Karpas-422 (cell line): ENCODE results near the gene SECISBP2. TPM values are rescaled to one million over a fixed set of nuclear protein-coding genes. Genes with fewer than 3 reads are reported as not detected.

ENCODE experiments used
- DNase-seq: peaks from one replicate; pipeline ENCODE4 v3.0.0-alpha.2; 2015
- H2AFZ ChIP-seq: fragments of 200-600 bp; sonication (generic); 2 replicates; pipeline ENCODE4 v1.6.1; 2014; ENCODE audit warnings: antibody characterized with exemption, low read length, mixed read lengths
- H3K27ac ChIP-seq: fragments of 200-600 bp; sonication (generic); 2 replicates; pipeline ENCODE4 v1.5.1; 2014; ENCODE audit warnings: mild to moderate bottlenecking, low read length, moderate library complexity
- H3K27me3 ChIP-seq: fragments of 200-600 bp; sonication (generic); 2 replicates; pipeline ENCODE4 v1.6.1; 2014; ENCODE audit warnings: low read length, mixed read lengths
- H3K36me3 ChIP-seq: fragments of 200-600 bp; sonication (generic); 2 replicates; pipeline ENCODE4 v1.6.1; 2014; ENCODE audit warnings: low read length, mixed read lengths; ENCODE audit not compliant: insufficient read depth
- H3K4me1 ChIP-seq: fragments of 200-600 bp; sonication (generic); 2 replicates; pipeline ENCODE4 v1.6.1; 2014; ENCODE audit warnings: mild to moderate bottlenecking, low read length, mixed read lengths
- H3K4me2 ChIP-seq: fragments of 200-600 bp; sonication (generic); 2 replicates; pipeline ENCODE4 v1.6.1; 2014; ENCODE audit warnings: low read length, low read depth, mild to moderate bottlenecking; ENCODE audit not compliant: poor library complexity, severe bottlenecking
- H3K4me3 ChIP-seq: fragments of 200-600 bp; sonication (generic); 2 replicates; pipeline ENCODE4 v1.5.1; 2014; ENCODE audit warnings: mild to moderate bottlenecking, antibody characterized with exemption, low read length, mixed read lengths
- H3K79me2 ChIP-seq: fragments of 200-600 bp; sonication (generic); 2 replicates; pipeline ENCODE4 v1.6.1; 2014; ENCODE audit warnings: mild to moderate bottlenecking, low read length, mixed read lengths
- H3K9ac ChIP-seq: fragments of 200-600 bp; sonication (generic); 2 replicates; pipeline ENCODE4 v1.6.0; 2014; ENCODE audit warnings: low read length
- H3K9me2 ChIP-seq: fragments of 200-600 bp; sonication (generic), shearing (Covaris generic); replicated peaks from 2 replicates; pipeline ENCODE4 v1.6.0; 2014; ENCODE audit warnings: mild to moderate bottlenecking, low read length, moderate library complexity; ENCODE audit not compliant: insufficient read depth
- H3K9me3 ChIP-seq: fragments of 300-700, 200-600 bp; sonication (generic); 2 replicates; pipeline ENCODE4 v1.6.1; 2014; ENCODE audit warnings: low read length, mixed read lengths
- H4K20me1 ChIP-seq: fragments of 200-600 bp; sonication (generic); 2 replicates; pipeline ENCODE4 v1.6.1; 2014; ENCODE audit warnings: mild to moderate bottlenecking, antibody characterized with exemption, low read length, low read depth; ENCODE audit not compliant: insufficient read depth
- total RNA-seq: library from RNA; depleted of rRNA; stranded (reverse); fragments of >200 nt; shearing (Covaris generic); gene quantifications from 2 replicates; pipeline ENCODE4 v1.2.3, GENCODE V29; 2014; ENCODE audit warnings: low replicate concordance

SECISBP2 gene
- total RNA-seq, 1 experiment from 2014 or later: 74.1 TPM

DNA sequence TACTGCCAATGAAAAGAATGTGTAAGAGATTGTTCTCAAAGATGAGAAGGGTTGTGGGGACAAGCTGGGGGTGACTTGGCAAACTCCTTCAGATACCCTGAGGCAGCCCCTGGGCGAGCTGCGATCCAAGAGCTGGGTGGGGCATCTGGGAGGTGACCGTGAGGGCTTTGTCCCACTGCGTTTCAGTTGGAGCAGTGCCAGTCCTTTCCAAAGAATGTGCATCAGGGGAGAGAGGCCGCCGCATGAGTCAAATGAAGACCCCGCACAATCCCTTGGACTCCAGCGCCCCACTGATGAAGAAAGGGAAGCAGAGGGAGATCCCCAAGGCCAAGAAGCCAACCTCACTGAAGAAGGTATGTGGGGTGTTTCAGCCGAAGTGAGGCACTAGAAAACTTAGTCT, 28.4 kb downstream of the SECISBP2 start:
- 0 out of 2 replicates have a peak, but pooled peaks cover 3% of the 10 kb centered on the region for H3K79me2 ChIP-seq
- peaks cover 45% of the 10 kb centered on the region for H3K36me3 ChIP-seq
- H3K9me3 ChIP-seq: no peaks in the 10 kb centered on the region
- H3K4me2 ChIP-seq: no peak overlapping the region
- no peak for DNase-seq
- no peak overlapping the region for H2AFZ ChIP-seq
- no peak overlapping the region for H3K4me3 ChIP-seq
- no peaks in the 10 kb centered on the region for H3K4me1 ChIP-seq
- H3K9me2 ChIP-seq: no peaks in the 10 kb centered on the region
- no peaks in the 10 kb centered on the region for H3K27me3 ChIP-seq
- H3K27ac ChIP-seq: no peak overlapping the region
- H4K20me1 ChIP-seq: no peaks in the 10 kb centered on the region
- H3K9ac ChIP-seq: no peak overlapping the region

DNA sequence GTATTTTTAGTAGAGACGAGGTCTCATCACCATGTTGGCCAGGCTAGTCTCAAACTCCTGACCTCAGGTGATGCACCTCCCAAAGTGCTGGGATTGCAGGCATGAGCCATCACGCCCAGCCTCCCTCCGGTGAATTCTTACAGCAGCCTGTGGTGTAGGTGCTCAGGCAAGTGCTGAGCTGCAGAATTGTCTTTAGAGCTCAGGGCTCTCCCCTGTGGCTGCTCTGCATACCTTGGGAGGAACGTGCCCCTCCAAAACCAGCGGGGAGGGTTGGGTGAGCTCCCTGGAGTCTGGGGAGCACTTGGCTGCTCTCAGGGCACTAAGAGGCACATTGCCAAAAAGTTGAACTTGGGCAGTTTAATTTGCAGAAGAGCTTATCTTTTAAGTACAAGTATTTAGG, 29.4 kb downstream of the SECISBP2 start:
- H3K27me3 ChIP-seq: no peaks in the 10 kb centered on the region
- H3K4me1 ChIP-seq: no peaks in the 10 kb centered on the region
- no peak overlapping the region for H3K4me3 ChIP-seq
- no peaks in the 10 kb centered on the region for H3K9me3 ChIP-seq
- no peak overlapping the region for H3K27ac ChIP-seq
- no peak overlapping the region for H2AFZ ChIP-seq
- H3K9me2 ChIP-seq: no peaks in the 10 kb centered on the region
- no peak overlapping the region for H3K4me2 ChIP-seq
- no peak for DNase-seq
- H3K36me3 ChIP-seq: peaks cover 45% of the 10 kb centered on the region
- 0 out of 2 replicates have a peak, but pooled peaks cover 3% of the 10 kb centered on the region for H3K79me2 ChIP-seq
- no peaks in the 10 kb centered on the region for H4K20me1 ChIP-seq
- no peak overlapping the region for H3K9ac ChIP-seq

DNA sequence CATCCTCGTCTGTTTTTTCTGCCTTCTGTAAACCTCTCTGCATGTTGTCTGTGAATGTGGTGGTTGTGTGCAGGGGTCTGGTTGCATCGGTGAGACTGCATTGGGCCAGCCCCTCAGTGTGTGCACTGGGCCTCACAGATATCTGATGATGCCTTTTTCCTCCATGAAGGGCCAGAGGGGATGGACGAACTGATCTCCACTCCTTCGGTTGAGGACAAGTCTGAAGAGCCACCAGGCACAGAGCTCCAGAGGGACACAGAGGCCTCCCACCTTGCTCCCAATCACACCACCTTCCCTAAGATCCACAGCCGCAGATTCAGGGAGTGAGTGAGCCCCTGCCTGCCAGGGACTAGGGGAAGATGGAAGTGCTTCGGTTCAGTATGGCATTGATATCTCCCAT, 31.3 kb downstream of the SECISBP2 start:
- no peak overlapping the region for H3K27ac ChIP-seq
- no peaks in the 10 kb centered on the region for H3K27me3 ChIP-seq
- no peak overlapping the region for H3K4me2 ChIP-seq
- H3K4me3 ChIP-seq: no peak overlapping the region
- DNase-seq: no peak
- no peaks in the 10 kb centered on the region for H3K4me1 ChIP-seq
- no peaks in the 10 kb centered on the region for H3K79me2 ChIP-seq
- H2AFZ ChIP-seq: no peak overlapping the region
- no peak overlapping the region for H3K9ac ChIP-seq
- no peaks in the 10 kb centered on the region for H3K9me2 ChIP-seq
- peaks cover 29% of the 10 kb centered on the region; the same call in 1 of the 2 replicates for H3K36me3 ChIP-seq
- H4K20me1 ChIP-seq: no peaks in the 10 kb centered on the region
- H3K9me3 ChIP-seq: no peaks in the 10 kb centered on the region

DNA sequence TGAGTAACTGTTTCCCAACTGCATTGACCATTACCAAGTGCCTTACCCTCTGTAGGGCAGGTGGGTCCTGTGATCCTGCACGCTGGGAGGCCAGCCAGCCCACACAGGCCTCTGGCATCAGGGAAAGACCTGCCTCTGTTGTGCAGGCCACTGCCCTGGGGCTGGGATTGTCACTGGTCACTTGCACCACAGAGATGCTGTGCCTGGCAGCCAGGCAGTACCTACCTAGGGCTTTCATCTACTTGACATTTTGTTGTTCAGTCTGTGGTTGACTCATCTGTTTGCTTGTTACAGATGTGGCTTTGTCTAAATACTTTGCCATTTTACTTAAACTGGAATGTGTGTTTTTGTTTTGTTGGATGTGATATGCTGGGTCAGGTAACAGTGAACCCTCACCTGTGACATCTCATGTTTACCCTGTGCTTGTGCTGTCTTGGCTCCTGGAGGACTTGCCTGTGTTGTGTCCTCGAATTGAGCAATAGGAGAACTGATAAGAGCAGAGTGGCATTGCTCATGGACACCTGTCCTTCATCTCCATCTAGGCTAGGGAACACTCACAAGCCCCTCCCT, 32.8 kb downstream of the SECISBP2 start:
- Histone ChIP-seq H3K27me3 (no peaks in the 10 kb centered on the region), H3K4me1 (no peaks in the 10 kb centered on the region), H3K27ac (no peak overlapping the region), H3K4me3 (no peak overlapping the region), H3K9ac (no peak overlapping the region), H3K36me3 (peaks cover 19% of the 10 kb centered on the region; the same call in 1 of the 2 replicates), H3K9me3 (no peaks in the 10 kb centered on the region), H3K79me2 (no peaks in the 10 kb centered on the region), H4K20me1 (no peaks in the 10 kb centered on the region), H3K4me2 (no peak overlapping the region), H3K9me2 (no peaks in the 10 kb centered on the region), H2AFZ (no peak overlapping the region)
- no peak for DNase-seq

- no peaks in the 10 kb centered on the region for H3K79me2 ChIP-seq
- no peak overlapping the region for H3K9ac ChIP-seq
- H3K4me3 ChIP-seq: no peak overlapping the region
- no peaks in the 10 kb centered on the region for H3K9me2 ChIP-seq
- no peak overlapping the region for H2AFZ ChIP-seq
- H3K36me3 ChIP-seq: peaks cover 20% of the 10 kb centered on the region; the same call in 1 of the 2 replicates
- H3K27ac ChIP-seq: no peak overlapping the region
- H3K4me1 ChIP-seq: no peaks in the 10 kb centered on the region
- no peaks in the 10 kb centered on the region for H3K9me3 ChIP-seq
- no peaks in the 10 kb centered on the region for H4K20me1 ChIP-seq
- no peak overlapping the region for H3K4me2 ChIP-seq
- no peak for DNase-seq
- H3K27me3 ChIP-seq: no peaks in the 10 kb centered on the region
Observed at GRCh38 chr9:89351584-89352300, 33.4 kb downstream of the SECISBP2 start.

GRCh38 chr9:89352451-89352850, 34.2 kb downstream of the SECISBP2 start:
- no peak overlapping the region for H3K27ac ChIP-seq
- H3K9me2 ChIP-seq: no peaks in the 10 kb centered on the region
- no peaks in the 10 kb centered on the region for H3K27me3 ChIP-seq
- no peak overlapping the region for H3K4me2 ChIP-seq
- H4K20me1 ChIP-seq: no peaks in the 10 kb centered on the region
- H3K79me2 ChIP-seq: no peaks in the 10 kb centered on the region
- no peaks in the 10 kb centered on the region for H3K4me1 ChIP-seq
- peaks cover 21% of the 10 kb centered on the region; the same call in 1 of the 2 replicates for H3K36me3 ChIP-seq
- no peak overlapping the region for H3K4me3 ChIP-seq
- H2AFZ ChIP-seq: no peak overlapping the region
- no peak for DNase-seq
- H3K9me3 ChIP-seq: no peaks in the 10 kb centered on the region
- no peak overlapping the region for H3K9ac ChIP-seq

DNA sequence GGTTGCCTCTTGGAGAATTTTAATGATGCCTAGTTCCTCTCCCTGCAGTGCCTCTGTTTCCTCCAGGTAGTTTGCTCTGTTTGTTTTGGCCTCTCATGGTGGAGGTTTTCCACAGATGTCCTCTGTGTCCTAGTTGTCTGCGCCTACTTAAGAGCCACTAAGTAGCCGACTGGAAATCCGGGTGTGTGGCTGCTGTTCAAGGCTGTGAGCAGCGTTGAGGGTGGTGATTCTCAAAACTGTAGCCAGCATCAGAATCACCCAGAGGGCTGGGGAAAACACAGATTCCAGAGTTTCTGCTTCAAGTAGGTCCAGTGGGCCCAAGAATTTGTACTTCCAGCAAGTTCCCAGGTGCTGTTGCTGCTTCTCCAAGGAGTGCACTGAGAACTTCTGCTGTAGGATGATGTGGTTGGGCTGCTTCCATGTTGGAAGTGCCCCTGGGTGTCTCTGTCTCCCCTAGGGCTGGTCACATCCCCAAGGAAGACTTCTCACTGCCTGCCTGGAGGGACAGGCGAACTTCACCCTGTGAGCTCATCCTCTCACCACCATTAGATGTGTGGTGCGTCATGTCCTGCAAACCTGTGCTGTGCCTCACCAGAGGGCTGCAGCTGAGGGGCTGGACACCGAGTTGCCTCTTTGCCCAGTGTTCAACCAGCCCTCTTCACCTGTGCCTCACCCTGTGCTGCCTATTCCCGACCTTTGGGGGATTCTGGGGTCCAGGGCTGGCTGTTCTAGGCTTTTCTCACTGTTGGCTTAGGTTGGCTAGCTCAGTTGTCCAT, 34.8 kb downstream of the SECISBP2 start:
- Histone ChIP-seq H3K4me2 (no peak overlapping the region), H3K9me2 (no peaks in the 10 kb centered on the region), H3K9me3 (no peaks in the 10 kb centered on the region), H3K36me3 (peaks cover 21% of the 10 kb centered on the region; the same call in 1 of the 2 replicates), H3K27ac (no peak overlapping the region), H3K27me3 (no peaks in the 10 kb centered on the region), H3K79me2 (no peaks in the 10 kb centered on the region), H3K4me3 (no peak overlapping the region), H3K4me1 (no peaks in the 10 kb centered on the region), H2AFZ (no peak overlapping the region), H3K9ac (no peak overlapping the region), H4K20me1 (no peaks in the 10 kb centered on the region)
- no peak for DNase-seq

DNA sequence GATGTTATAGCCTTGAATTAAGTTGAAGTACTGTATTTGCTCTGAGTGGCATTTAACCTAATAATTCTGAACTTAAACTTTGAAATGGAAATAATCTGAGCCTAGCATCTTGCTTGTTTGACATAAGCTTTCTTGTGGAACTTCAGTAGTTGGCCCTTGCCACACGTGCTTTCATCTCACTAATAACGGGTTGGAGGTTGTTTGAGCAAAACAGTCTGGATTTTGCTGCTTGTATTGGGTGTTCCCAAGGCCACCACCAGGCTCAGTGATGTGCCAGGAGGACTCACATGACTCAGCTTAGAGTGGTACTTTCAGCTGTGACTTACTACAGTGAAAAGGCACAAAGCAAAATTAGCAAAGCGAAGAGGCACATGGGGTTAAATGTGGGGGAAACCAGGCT, 35.7 kb downstream of the SECISBP2 start:
- Histone ChIP-seq H2AFZ (no peak overlapping the region), H3K4me1 (no peaks in the 10 kb centered on the region), H3K9me2 (no peaks in the 10 kb centered on the region), H3K36me3 (peaks cover 21% of the 10 kb centered on the region; the same call in 1 of the 2 replicates), H3K4me3 (no peak overlapping the region), H3K9ac (no peak overlapping the region), H3K79me2 (no peaks in the 10 kb centered on the region), H3K4me2 (no peak overlapping the region), H3K27ac (no peak overlapping the region), H3K9me3 (no peaks in the 10 kb centered on the region), H3K27me3 (no peaks in the 10 kb centered on the region), H4K20me1 (no peaks in the 10 kb centered on the region)
- no peak for DNase-seq
